H9 (cell line): ENCODE results near the gene GBA2. TPM values are rescaled to one million over a fixed set of nuclear protein-coding genes. Genes with fewer than 3 reads are reported as not detected.

Experiments
- DNase-seq: peaks from one replicate; pipeline ENCODE4 v3.0.0-alpha.2; 2017
- H2AFZ ChIP-seq: one replicate; pipeline ENCODE4 v1.6.1; 2013; ENCODE audit warnings: mild to moderate bottlenecking, low read length, control low read depth, moderate library complexity
- H2AK5ac ChIP-seq: 2 replicates; pipeline ENCODE4 v1.6.1; 2013; ENCODE audit warnings: low read length, control low read depth, mixed read lengths; ENCODE audit not compliant: insufficient read length
- H2BK120ac ChIP-seq: one replicate; pipeline ENCODE4 v1.6.1; 2013; ENCODE audit warnings: low read depth, mild to moderate bottlenecking, low read length, control low read depth, inconsistent platforms; ENCODE audit not compliant: poor library complexity, severe bottlenecking
- H2BK12ac ChIP-seq: 2 replicates; pipeline ENCODE4 v1.6.1; 2013; ENCODE audit warnings: low read length, control low read depth, mixed read lengths, low read depth; ENCODE audit not compliant: insufficient read length
- H2BK15ac ChIP-seq: 2 replicates; pipeline ENCODE4 v1.6.1; 2013; ENCODE audit warnings: low read depth, low read length, control low read depth
- H2BK20ac ChIP-seq: one replicate; pipeline ENCODE4 v1.6.1; 2013; ENCODE audit warnings: low read depth, mild to moderate bottlenecking, low read length, control low read depth, inconsistent platforms; ENCODE audit not compliant: poor library complexity, severe bottlenecking
- H2BK5ac ChIP-seq: 2 replicates; pipeline ENCODE4 v1.6.1; 2013; ENCODE audit warnings: low read length, control low read depth, mixed read lengths; ENCODE audit not compliant: insufficient read length
- H3K14ac ChIP-seq: 2 replicates; pipeline ENCODE4 v1.6.1; 2013; ENCODE audit warnings: low read length, control low read depth; ENCODE audit not compliant: insufficient read depth
- H3K18ac ChIP-seq: 2 replicates; pipeline ENCODE4 v1.6.1; 2013; ENCODE audit warnings: low read depth, mild to moderate bottlenecking, mixed read lengths, low read length, control low read depth; ENCODE audit not compliant: insufficient read length
- H3K23ac ChIP-seq: 2 replicates; pipeline ENCODE4 v1.6.1; 2013; ENCODE audit warnings: low read length, control low read depth, mixed read lengths, low read depth; ENCODE audit not compliant: insufficient read length
- H3K23me2 ChIP-seq: 2 replicates; pipeline ENCODE4 v1.6.1; 2013; ENCODE audit warnings: low read depth, mild to moderate bottlenecking, mixed read lengths, low read length, control low read depth; ENCODE audit not compliant: insufficient read length, poor library complexity, severe bottlenecking
- H3K27ac ChIP-seq: 2 replicates; pipeline ENCODE4 v1.5.1; 2013; ENCODE audit warnings: low read length, control low read depth, mixed read lengths, low read depth; ENCODE audit not compliant: insufficient read length
- H3K27me3 ChIP-seq: 2 replicates; pipeline ENCODE4 v1.6.1; 2013; ENCODE audit warnings: low read length, control low read depth, inconsistent platforms; ENCODE audit not compliant: insufficient read depth
- H3K4ac ChIP-seq: 2 replicates; pipeline ENCODE4 v1.6.1; 2013; ENCODE audit warnings: low read depth, mild to moderate bottlenecking, control low read depth, inconsistent platforms, low read length, moderate library complexity
- H3K4me1 ChIP-seq: 2 replicates; pipeline ENCODE4 v1.6.1; 2013; ENCODE audit warnings: low read length, control low read depth, inconsistent platforms; ENCODE audit not compliant: insufficient read depth
- H3K4me2 ChIP-seq: 2 replicates; pipeline ENCODE4 v1.6.1; 2013; ENCODE audit warnings: low read length, control low read depth, mixed read lengths; ENCODE audit not compliant: insufficient read length, insufficient read depth
- H3K56ac ChIP-seq: 2 replicates; pipeline ENCODE4 v1.6.1; 2013; ENCODE audit warnings: low read depth, mild to moderate bottlenecking, mixed read lengths, low read length, control low read depth; ENCODE audit not compliant: insufficient read length
- H3K79me1 ChIP-seq: 2 replicates; pipeline ENCODE4 v1.6.1; 2013; ENCODE audit warnings: low read depth, mild to moderate bottlenecking, moderate library complexity, low read length, control low read depth, inconsistent platforms; ENCODE audit not compliant: insufficient read depth, poor library complexity, severe bottlenecking
- H3K79me2 ChIP-seq: 2 replicates; pipeline ENCODE4 v1.6.1; 2013; ENCODE audit warnings: low read length, control low read depth, inconsistent platforms; ENCODE audit not compliant: insufficient read depth
- H3K9ac ChIP-seq: 2 replicates; pipeline ENCODE4 v1.6.1; 2013; ENCODE audit warnings: low read length, control low read depth, mixed read lengths; ENCODE audit not compliant: insufficient read length; ENCODE audit errors: extremely low read depth
- H3K9me3 ChIP-seq: one replicate; pipeline ENCODE4 v1.6.1; 2013; ENCODE audit warnings: low read depth, low read length, inconsistent platforms; ENCODE audit not compliant: control insufficient read depth
- H3T11ph ChIP-seq: one replicate; pipeline ENCODE4 v1.6.1; 2013; ENCODE audit warnings: mild to moderate bottlenecking, low read length, control low read depth, inconsistent platforms
- H4K20me1 ChIP-seq: one replicate; pipeline ENCODE4 v1.6.1; 2013; ENCODE audit not compliant: control insufficient read depth, insufficient read length, insufficient read depth
- H4K5ac ChIP-seq: 2 replicates; pipeline ENCODE4 v1.6.1; 2013; ENCODE audit warnings: low read depth, mild to moderate bottlenecking, mixed read lengths, low read length, control low read depth; ENCODE audit not compliant: insufficient read length
- H4K8ac ChIP-seq: replicated peaks from 2 replicates; pipeline ENCODE4 v1.6.1; 2013; ENCODE audit warnings: low read length, control low read depth, mixed read lengths, low read depth; ENCODE audit not compliant: insufficient read length
- H4K91ac ChIP-seq: 2 replicates; pipeline ENCODE4 v1.6.1; 2013; ENCODE audit warnings: low read depth, mild to moderate bottlenecking, moderate library complexity, mixed read lengths, low read length, control low read depth; ENCODE audit not compliant: insufficient read length
- H3K27ac Mint-ChIP-seq, 3 experiments: 2 replicates in 2 of 3; 3 replicates in 1 of 3; pipeline ENCODE4 v1.8.0; 2020 to 2021; ENCODE audit warnings: mixed read lengths in 3 of 3, mild to moderate bottlenecking in 1 of 3, moderate library complexity in 1 of 3
- H3K27me3 Mint-ChIP-seq: 2 replicates; pipeline ENCODE4 v1.8.0; 2021; ENCODE audit warnings: low read depth, mild to moderate bottlenecking, moderate library complexity, mixed read lengths
- H3K36me3 Mint-ChIP-seq, 3 experiments: 2 replicates in 2 of 3; 3 replicates in 1 of 3; pipeline ENCODE4 v1.8.0; 2020 to 2021; ENCODE audit warnings: low read depth in 3 of 3, mixed read lengths in 3 of 3; ENCODE audit not compliant: insufficient read depth in 1 of 3
- H3K4me1 Mint-ChIP-seq, 2 experiments: 2 replicates each; pipeline ENCODE4 v1.8.0; 2020; ENCODE audit warnings: mixed read lengths in 2 of 2
- H3K4me3 Mint-ChIP-seq, 2 experiments: 2 replicates in 1 of 2; 3 replicates in 1 of 2; pipeline ENCODE4 v1.8.0; 2020 to 2021; ENCODE audit warnings: mild to moderate bottlenecking in 2 of 2, mixed read lengths in 2 of 2, moderate library complexity in 1 of 2
- H3K9me3 Mint-ChIP-seq, 2 experiments: 2 replicates in 1 of 2; 3 replicates in 1 of 2; pipeline ENCODE4 v1.8.0; 2020; ENCODE audit warnings: mild to moderate bottlenecking in 2 of 2, mixed read lengths in 2 of 2, moderate library complexity in 1 of 2
- WGBS: extraction: QIAGEN DNeasy Blood & Tissue Kit; methylation state at CpG from one replicate; pipeline ENCODE4 v1.1.7; 2013; ENCODE audit warnings: missing lambda C conversion rate, low lambda C conversion rate, mixed read lengths; ENCODE audit not compliant: insufficient read length; ENCODE audit errors: extremely low coverage; 5-methylcytosine and 5-hydroxymethylcytosine counted together
- total RNA-seq: library from RNA; stranded (reverse); gene quantifications from 2 replicates; pipeline ENCODE4 v1.2.1, GENCODE V29; 2021
- TF ChIP-seq, protein P1 (sequence below): fragments of 200-600 bp; sonication (generic); conservative IDR thresholded peaks from 3 replicates; pipeline ENCODE4 v1.8.0; 2021; ENCODE audit warnings: antibody characterized with exemption, mild to moderate bottlenecking

The GBA2 gene
- total RNA-seq, 1 experiment from 2014 or later = 103 TPM

DNA sequence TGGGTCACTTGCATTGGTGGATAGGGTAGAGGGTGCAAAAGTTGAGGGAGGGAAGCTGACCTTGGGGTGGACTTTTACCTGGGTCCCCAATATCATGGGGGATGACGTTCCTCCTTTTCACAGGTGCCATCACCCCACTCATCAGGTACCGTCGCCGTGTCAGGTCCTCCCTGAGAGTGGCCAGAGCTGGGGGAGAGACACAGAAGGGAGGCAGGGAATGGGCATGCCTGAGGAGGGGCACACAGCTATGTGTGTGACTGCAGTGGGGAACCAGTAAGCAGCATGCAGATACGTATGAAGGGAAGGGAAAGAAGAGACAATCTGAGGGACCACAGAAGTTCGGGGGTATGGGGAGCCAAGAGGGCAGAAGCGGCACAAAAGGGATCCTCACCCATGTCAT lies 10.1 kb downstream of the GBA2 start:
- H3K79me2 ChIP-seq = no peaks in the 10 kb centered on the region

More for the DNA sequence above, 10.1 kb downstream of the GBA2 start:
- Histone ChIP-seq H3K56ac (no peak overlapping the region), H4K5ac (no peak overlapping the region), H3K9me3 (no peaks in the 10 kb centered on the region), H3K18ac (no peak overlapping the region), H2BK12ac (no peak overlapping the region), H3T11ph (no peak overlapping the region), H3K79me1 (no peaks in the 10 kb centered on the region), H3K14ac (no peak overlapping the region), H4K20me1 (no peaks in the 10 kb centered on the region), H3K9ac (no peak overlapping the region), H2AFZ (no peak overlapping the region), H4K8ac (no peak overlapping the region), H3K27me3 (no peaks in the 10 kb centered on the region), H3K23me2 (no peaks in the 10 kb centered on the region), H2BK20ac (no peak overlapping the region), H2BK15ac (no peak overlapping the region), H2AK5ac (no peak overlapping the region), H2BK120ac (no peak overlapping the region), H3K27ac (no peak overlapping the region), H3K23ac (no peak overlapping the region), H3K4me1 (no peaks in the 10 kb centered on the region), H3K4me2 (no peak overlapping the region), H4K91ac (no peak overlapping the region), H3K4ac (no peak overlapping the region), H2BK5ac (no peak overlapping the region)
- no peak for DNase-seq
- no CpG with 5 or more reads among the region's 7 CpGs for WGBS
- H3K4me1 Mint-ChIP-seq = no peaks in the 10 kb centered on the region
- H3K4me3 Mint-ChIP-seq = no peak overlapping the region
- peaks cover 44 to 95% (median 88%) of the 10 kb centered on the region in 3 experiments for H3K36me3 Mint-ChIP-seq
- H3K27ac Mint-ChIP-seq = no peak overlapping the region; a peak in 2 of 7 replicates
- TF ChIP-seq, protein P1, sequence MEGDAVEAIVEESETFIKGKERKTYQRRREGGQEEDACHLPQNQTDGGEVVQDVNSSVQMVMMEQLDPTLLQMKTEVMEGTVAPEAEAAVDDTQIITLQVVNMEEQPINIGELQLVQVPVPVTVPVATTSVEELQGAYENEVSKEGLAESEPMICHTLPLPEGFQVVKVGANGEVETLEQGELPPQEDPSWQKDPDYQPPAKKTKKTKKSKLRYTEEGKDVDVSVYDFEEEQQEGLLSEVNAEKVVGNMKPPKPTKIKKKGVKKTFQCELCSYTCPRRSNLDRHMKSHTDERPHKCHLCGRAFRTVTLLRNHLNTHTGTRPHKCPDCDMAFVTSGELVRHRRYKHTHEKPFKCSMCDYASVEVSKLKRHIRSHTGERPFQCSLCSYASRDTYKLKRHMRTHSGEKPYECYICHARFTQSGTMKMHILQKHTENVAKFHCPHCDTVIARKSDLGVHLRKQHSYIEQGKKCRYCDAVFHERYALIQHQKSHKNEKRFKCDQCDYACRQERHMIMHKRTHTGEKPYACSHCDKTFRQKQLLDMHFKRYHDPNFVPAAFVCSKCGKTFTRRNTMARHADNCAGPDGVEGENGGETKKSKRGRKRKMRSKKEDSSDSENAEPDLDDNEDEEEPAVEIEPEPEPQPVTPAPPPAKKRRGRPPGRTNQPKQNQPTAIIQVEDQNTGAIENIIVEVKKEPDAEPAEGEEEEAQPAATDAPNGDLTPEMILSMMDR = no peak
- no peaks in the 10 kb centered on the region for H3K9me3 Mint-ChIP-seq
- no peaks in the 10 kb centered on the region; the same call in 1 of the 2 replicates for H3K27me3 Mint-ChIP-seq
